Measurements from ENCODE around the gene KPNA4. TPM values are rescaled to one million over a fixed set of nuclear protein-coding genes. Genes with fewer than 3 reads are reported as not detected.

The KPNA4 gene
- total and polyA plus RNA-seq, 4 donors: 12.5 to 61.1 (median 39.6) TPM

- DNase-seq: peak; percentile 80 to 90
These were observed 376 bp downstream of the KPNA4 start for GRCh38 chr3:160564949-160565441.

GRCh38 chr3:160564258-160564911, 986 bp downstream of the KPNA4 start:
- DNase-seq (peak; percentile 60 to 80), ATAC-seq (ENCODE audit: low FRiP score) (no peak)
- 0% methylated on average over 19 to 34 of the region's 34 CpGs for WGBS, 2 donors
- peak overlapping the region; percentile 77 to 96 for H3K27ac ChIP-seq (ENCODE audit: low read depth in 1 of 2, low read length in 2 of 2)
- no peaks in the 10 kb centered on the region for H3K36me3 ChIP-seq (ENCODE audit: control insufficient read depth in 1 of 2, insufficient read depth in 2 of 2, low read length in 1 of 2)
- no peaks in the 10 kb centered on the region for H3K4me1 ChIP-seq (ENCODE audit: control insufficient read depth in 1 of 2, insufficient read depth in 2 of 2, low read length in 2 of 2)
- H3K4me3 ChIP-seq (ENCODE audit: low read length in 2 of 2): peak overlapping the region; percentile 84 to 95
- no peaks in the 10 kb centered on the region for H3K27me3 ChIP-seq (ENCODE audit: control insufficient read depth in 1 of 2, insufficient read depth in 2 of 2, low read length in 1 of 2)
- H3K9me3 ChIP-seq (ENCODE audit: control insufficient read depth, low read length): no peaks in the 10 kb centered on the region
- intact Hi-C loops (cut with DNase I): loop anchor here (10.0 kb wide), 2 partner anchors 190 to 380 kb away; partner anchors contain the start of gene PPM1L (in 2 of the 2)

More at GRCh38 chr3:160564949-160565441, 376 bp downstream of the KPNA4 start:
- Histone ChIP-seq H3K9me3 (ENCODE audit: control insufficient read depth, low read length) (no peaks in the 10 kb centered on the region), H3K27me3 (ENCODE audit: control insufficient read depth in 1 of 2, insufficient read depth in 2 of 2, low read length in 1 of 2) (no peaks in the 10 kb centered on the region), H3K4me3 (ENCODE audit: low read length in 2 of 2) (peak overlapping the region; percentile 84 to 95), H3K27ac (ENCODE audit: low read depth in 1 of 2, low read length in 2 of 2) (peak overlapping the region; percentile 87 to 96), H3K4me1 (ENCODE audit: control insufficient read depth in 1 of 2, insufficient read depth in 2 of 2, low read length in 2 of 2) (no peaks in the 10 kb centered on the region), H3K36me3 (ENCODE audit: control insufficient read depth in 1 of 2, insufficient read depth in 2 of 2, low read length in 1 of 2) (no peaks in the 10 kb centered on the region)
- ATAC-seq (ENCODE audit: low FRiP score): peak; percentile 88
- WGBS, 2 donors: 0% methylated on average over 48 to 62 of the region's 62 CpGs
- intact Hi-C loops (cut with DNase I): loop anchor here (10.0 kb wide), 2 partner anchors 190 to 380 kb away; partner anchors contain the start of gene PPM1L (in 2 of the 2)

- ATAC-seq (ENCODE audit: low FRiP score): no peak
- no peaks in the 10 kb centered on the region for H3K9me3 ChIP-seq (ENCODE audit: control insufficient read depth, low read length)
- no peaks in the 10 kb centered on the region for H3K27me3 ChIP-seq (ENCODE audit: control insufficient read depth in 1 of 2, insufficient read depth in 2 of 2, low read length in 1 of 2)
- H3K27ac ChIP-seq (ENCODE audit: low read depth in 1 of 2, low read length in 2 of 2): no peak overlapping the region
- H3K4me3 ChIP-seq (ENCODE audit: low read length in 2 of 2): no peak overlapping the region
- 87 to 88% methylated on average over 3 of the region's 3 CpGs for WGBS, 2 donors
- intact Hi-C loops (cut with DNase I): loop anchor here (10.0 kb wide), 2 partner anchors 192 to 382 kb away; partner anchors contain the start of gene PPM1L (in 2 of the 2)
- no peaks in the 10 kb centered on the region for H3K36me3 ChIP-seq (ENCODE audit: control insufficient read depth in 1 of 2, insufficient read depth in 2 of 2, low read length in 1 of 2)
- H3K4me1 ChIP-seq (ENCODE audit: control insufficient read depth in 1 of 2, insufficient read depth in 2 of 2, low read length in 2 of 2): no peaks in the 10 kb centered on the region
- DNase-seq: no peak
These were observed 2.4 kb downstream of the KPNA4 start for GRCh38 chr3:160562952-160563351.

GRCh38 chr3:160557571-160557970, 7.8 kb downstream of the KPNA4 start:
- H3K4me3 ChIP-seq (ENCODE audit: low read length in 2 of 2): no peak overlapping the region
- WGBS, 2 donors: 99 to 100% methylated on average over 2 of the region's 2 CpGs
- no peaks in the 10 kb centered on the region for H3K36me3 ChIP-seq (ENCODE audit: control insufficient read depth in 1 of 2, insufficient read depth in 2 of 2, low read length in 1 of 2)
- H3K9me3 ChIP-seq (ENCODE audit: control insufficient read depth, low read length): no peaks in the 10 kb centered on the region
- H3K4me1 ChIP-seq (ENCODE audit: control insufficient read depth in 1 of 2, insufficient read depth in 2 of 2, low read length in 2 of 2): peaks cover 0 to 3% of the 10 kb centered on the region in 2 donors
- H3K27ac ChIP-seq (ENCODE audit: low read depth in 1 of 2, low read length in 2 of 2): no peak overlapping the region
- ATAC-seq (ENCODE audit: low FRiP score) (no peak), DNase-seq (no peak)
- H3K27me3 ChIP-seq (ENCODE audit: control insufficient read depth in 1 of 2, insufficient read depth in 2 of 2, low read length in 1 of 2): no peaks in the 10 kb centered on the region
- intact Hi-C loops (cut with DNase I): no loop called here

GRCh38 chr3:160556141-160556540, 9.2 kb downstream of the KPNA4 start:
- Histone ChIP-seq H3K36me3 (ENCODE audit: control insufficient read depth in 1 of 2, insufficient read depth in 2 of 2, low read length in 1 of 2) (no peaks in the 10 kb centered on the region), H3K4me3 (ENCODE audit: low read length in 2 of 2) (no peak overlapping the region), H3K4me1 (ENCODE audit: control insufficient read depth in 1 of 2, insufficient read depth in 2 of 2, low read length in 2 of 2) (peaks cover 0 to 3% of the 10 kb centered on the region in 2 donors), H3K27ac (ENCODE audit: low read depth in 1 of 2, low read length in 2 of 2) (no peak overlapping the region), H3K9me3 (ENCODE audit: control insufficient read depth, low read length) (no peaks in the 10 kb centered on the region), H3K27me3 (ENCODE audit: control insufficient read depth in 1 of 2, insufficient read depth in 2 of 2, low read length in 1 of 2) (no peaks in the 10 kb centered on the region)
- DNase-seq: no peak
- WGBS, 2 donors: 75 to 83% methylated on average over 2 of the region's 2 CpGs
- intact Hi-C loops (cut with DNase I): no loop called here
- no peak for ATAC-seq (ENCODE audit: low FRiP score)

- intact Hi-C loops (cut with DNase I): no loop called here
- DNase-seq (no peak), ATAC-seq (ENCODE audit: low FRiP score) (no peak)
- Histone ChIP-seq H3K4me3 (ENCODE audit: low read length in 2 of 2) (no peak overlapping the region), H3K4me1 (ENCODE audit: control insufficient read depth in 1 of 2, insufficient read depth in 2 of 2, low read length in 2 of 2) (peaks cover 0 to 3% of the 10 kb centered on the region in 2 donors), H3K36me3 (ENCODE audit: control insufficient read depth in 1 of 2, insufficient read depth in 2 of 2, low read length in 1 of 2) (no peaks in the 10 kb centered on the region), H3K27me3 (ENCODE audit: control insufficient read depth in 1 of 2, insufficient read depth in 2 of 2, low read length in 1 of 2) (no peaks in the 10 kb centered on the region), H3K27ac (ENCODE audit: low read depth in 1 of 2, low read length in 2 of 2) (no peak overlapping the region), H3K9me3 (ENCODE audit: control insufficient read depth, low read length) (no peaks in the 10 kb centered on the region)
- 96 to 98% methylated on average over 3 of the region's 3 CpGs for WGBS, 2 donors
These were observed 10.4 kb downstream of the KPNA4 start for GRCh38 chr3:160554980-160555379.

GRCh38 chr3:160553827-160554226, 11.5 kb downstream of the KPNA4 start:
- WGBS, 2 donors: 47 to 48% methylated on average over 1 of the region's 1 CpG
- DNase-seq (no peak), ATAC-seq (ENCODE audit: low FRiP score) (no peak)
- Histone ChIP-seq H3K4me3 (ENCODE audit: low read length in 2 of 2) (no peak overlapping the region), H3K27me3 (ENCODE audit: control insufficient read depth in 1 of 2, insufficient read depth in 2 of 2, low read length in 1 of 2) (no peaks in the 10 kb centered on the region), H3K27ac (ENCODE audit: low read depth in 1 of 2, low read length in 2 of 2) (no peak overlapping the region), H3K4me1 (ENCODE audit: control insufficient read depth in 1 of 2, insufficient read depth in 2 of 2, low read length in 2 of 2) (peaks cover 0 to 3% of the 10 kb centered on the region in 2 donors), H3K9me3 (ENCODE audit: control insufficient read depth, low read length) (no peaks in the 10 kb centered on the region), H3K36me3 (ENCODE audit: control insufficient read depth in 1 of 2, insufficient read depth in 2 of 2, low read length in 1 of 2) (no peaks in the 10 kb centered on the region)
- intact Hi-C loops (cut with DNase I): no loop called here

- no peaks in the 10 kb centered on the region for H3K4me1 ChIP-seq (ENCODE audit: control insufficient read depth in 1 of 2, insufficient read depth in 2 of 2, low read length in 2 of 2)
- H3K4me3 ChIP-seq (ENCODE audit: low read length in 2 of 2): no peak overlapping the region
- H3K27me3 ChIP-seq (ENCODE audit: control insufficient read depth in 1 of 2, insufficient read depth in 2 of 2, low read length in 1 of 2): no peaks in the 10 kb centered on the region
- H3K36me3 ChIP-seq (ENCODE audit: control insufficient read depth in 1 of 2, insufficient read depth in 2 of 2, low read length in 1 of 2): no peaks in the 10 kb centered on the region
- 94 to 95% methylated on average over 4 of the region's 4 CpGs for WGBS, 2 donors
- DNase-seq (no peak), ATAC-seq (ENCODE audit: low FRiP score) (no peak)
- intact Hi-C loops (cut with DNase I): no loop called here
- H3K27ac ChIP-seq (ENCODE audit: low read depth in 1 of 2, low read length in 2 of 2): no peak overlapping the region
- no peaks in the 10 kb centered on the region for H3K9me3 ChIP-seq (ENCODE audit: control insufficient read depth, low read length)
These were observed 18.6 kb downstream of the KPNA4 start for GRCh38 chr3:160546727-160547126.

- intact Hi-C loops (cut with DNase I): no loop called here
- H3K36me3 ChIP-seq (ENCODE audit: control insufficient read depth in 1 of 2, insufficient read depth in 2 of 2, low read length in 1 of 2): no peaks in the 10 kb centered on the region
- DNase-seq: no peak
- no peak overlapping the region for H3K27ac ChIP-seq (ENCODE audit: low read depth in 1 of 2, low read length in 2 of 2)
- 92% methylated on average over 3 of the region's 3 CpGs for WGBS, 2 donors
- H3K9me3 ChIP-seq (ENCODE audit: control insufficient read depth, low read length): no peaks in the 10 kb centered on the region
- H3K4me1 ChIP-seq (ENCODE audit: control insufficient read depth in 1 of 2, insufficient read depth in 2 of 2, low read length in 2 of 2): peaks cover 0 to 2% of the 10 kb centered on the region in 2 donors
- ATAC-seq (ENCODE audit: low FRiP score): no peak
- H3K27me3 ChIP-seq (ENCODE audit: control insufficient read depth in 1 of 2, insufficient read depth in 2 of 2, low read length in 1 of 2): no peaks in the 10 kb centered on the region
- no peak overlapping the region for H3K4me3 ChIP-seq (ENCODE audit: low read length in 2 of 2)
These were observed 19.9 kb downstream of the KPNA4 start for GRCh38 chr3:160545504-160545871.

All from aorta (tissue), 5 donors.